Thoracic aorta (tissue), 2 donors: ENCODE measurements around the gene BTBD2. TPM values are rescaled to one million over a fixed set of nuclear protein-coding genes. Genes with fewer than 3 reads are reported as not detected.

Experiments
- ATAC-seq: fragments of 150-250 bp; one replicate; pipeline ENCODE4 v1.8.0; 2017; ENCODE audit warnings: low read depth; ENCODE audit not compliant: insufficient number of reproducible peaks, low FRiP score
- DNase-seq: peaks from one replicate; pipeline ENCODE4 v3.0.0-alpha.2; 2020; ENCODE audit warnings: low spot score
- H3K27ac ChIP-seq, 2 donors: fragments of 200-600 bp; sonication (generic); 1 replicate in 1 of 2; 2 replicates in 1 of 2; pipeline ENCODE4 v1.5.1; 2016; ENCODE audit warnings: mild to moderate bottlenecking in 2 of 2, moderate library complexity in 2 of 2
- H3K27me3 ChIP-seq: fragments of 200-600 bp; sonication (generic); replicated peaks from 2 replicates; pipeline ENCODE4 v1.6.0; 2016; ENCODE audit warnings: mild to moderate bottlenecking; ENCODE audit not compliant: insufficient read depth
- H3K36me3 ChIP-seq: fragments of 200-600 bp; sonication (generic); one replicate; pipeline ENCODE4 v1.5.1; 2016
- H3K4me1 ChIP-seq, 2 donors: fragments of 200-600 bp; sonication (generic); 1 replicate in 1 of 2; 2 replicates in 1 of 2; pipeline versions ENCODE4 v1.5.1 to v1.6.0; 2016; ENCODE audit warnings: low read depth in 2 of 2, mild to moderate bottlenecking in 1 of 2; ENCODE audit not compliant: control insufficient read depth in 1 of 2
- H3K4me3 ChIP-seq: fragments of 200-600 bp; sonication (generic); 2 replicates; pipeline ENCODE4 v1.5.1; 2016; ENCODE audit warnings: mild to moderate bottlenecking
- H3K9me3 ChIP-seq: fragments of 200-600 bp; sonication (generic); 2 replicates; pipeline ENCODE4 v1.5.1; 2016
- total RNA-seq, 2 donors: library from RNA; depleted of rRNA; stranded (reverse); fragments of >200 nt; gene quantifications; one replicate each; pipeline versions ENCODE4 v1.1.0 to v1.2.3, GENCODE V29; 2016
- TF ChIP-seq, protein P1 (sequence below): fragments of 200-600 bp; sonication (generic); IDR thresholded peaks from one replicate; pipeline ENCODE4 v1.5.1; 2019; ENCODE audit warnings: antibody characterized with exemption

BTBD2 gene
- total RNA-seq, 2 donors from 2014 or later = 43.2 to 107 TPM

GRCh38 chr19:2044709-2045500, 29.4 kb upstream of the BTBD2 start:
- Histone ChIP-seq H3K27me3 (no peaks in the 10 kb centered on the region), H3K36me3 (peaks cover 47% of the 10 kb centered on the region), H3K4me1 (peaks cover 46 to 88% of the 10 kb centered on the region in 2 donors), H3K9me3 (no peaks in the 10 kb centered on the region), H3K27ac (peak overlapping the region in 1 of 2 donors; percentile 14), H3K4me3 (no peak overlapping the region)
- TF ChIP-seq, protein P1, sequence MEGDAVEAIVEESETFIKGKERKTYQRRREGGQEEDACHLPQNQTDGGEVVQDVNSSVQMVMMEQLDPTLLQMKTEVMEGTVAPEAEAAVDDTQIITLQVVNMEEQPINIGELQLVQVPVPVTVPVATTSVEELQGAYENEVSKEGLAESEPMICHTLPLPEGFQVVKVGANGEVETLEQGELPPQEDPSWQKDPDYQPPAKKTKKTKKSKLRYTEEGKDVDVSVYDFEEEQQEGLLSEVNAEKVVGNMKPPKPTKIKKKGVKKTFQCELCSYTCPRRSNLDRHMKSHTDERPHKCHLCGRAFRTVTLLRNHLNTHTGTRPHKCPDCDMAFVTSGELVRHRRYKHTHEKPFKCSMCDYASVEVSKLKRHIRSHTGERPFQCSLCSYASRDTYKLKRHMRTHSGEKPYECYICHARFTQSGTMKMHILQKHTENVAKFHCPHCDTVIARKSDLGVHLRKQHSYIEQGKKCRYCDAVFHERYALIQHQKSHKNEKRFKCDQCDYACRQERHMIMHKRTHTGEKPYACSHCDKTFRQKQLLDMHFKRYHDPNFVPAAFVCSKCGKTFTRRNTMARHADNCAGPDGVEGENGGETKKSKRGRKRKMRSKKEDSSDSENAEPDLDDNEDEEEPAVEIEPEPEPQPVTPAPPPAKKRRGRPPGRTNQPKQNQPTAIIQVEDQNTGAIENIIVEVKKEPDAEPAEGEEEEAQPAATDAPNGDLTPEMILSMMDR = no peak
- no peak for ATAC-seq
- DNase-seq = no peak

- H3K4me1 ChIP-seq = peaks cover 42 to 82% of the 10 kb centered on the region in 2 donors
- H3K27ac ChIP-seq = no peak overlapping the region
- no peaks in the 10 kb centered on the region for H3K27me3 ChIP-seq
- TF ChIP-seq, protein P1 = no peak
- peaks cover 53% of the 10 kb centered on the region for H3K36me3 ChIP-seq
- H3K4me3 ChIP-seq = no peak overlapping the region
- ATAC-seq (no peak), DNase-seq (no peak)
- H3K9me3 ChIP-seq = no peaks in the 10 kb centered on the region
These were observed 28.6 kb upstream of the BTBD2 start for GRCh38 chr19:2043961-2044708.

DNA sequence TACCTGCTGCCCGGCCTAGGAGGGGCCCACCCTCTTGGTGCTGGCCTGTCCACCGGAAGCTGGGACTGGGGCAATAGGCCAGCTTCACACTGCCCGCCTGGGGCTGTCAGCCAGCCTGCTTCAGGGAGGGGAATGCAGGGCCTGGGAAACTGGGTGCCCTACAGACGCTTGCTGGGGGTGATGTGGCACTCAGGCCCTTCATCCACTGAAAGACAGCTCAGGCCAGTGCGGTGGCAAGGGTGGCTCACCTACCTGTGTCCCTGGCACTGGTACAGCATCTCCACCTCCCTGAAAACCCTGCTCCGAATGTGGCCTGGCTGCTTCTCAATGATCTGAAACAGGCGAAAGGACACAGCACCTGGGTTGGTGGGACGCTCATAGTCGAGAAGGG, 27.7 kb upstream of the BTBD2 start:
- Histone ChIP-seq H3K9me3 (no peaks in the 10 kb centered on the region), H3K36me3 (peaks cover 62% of the 10 kb centered on the region), H3K4me3 (no peak overlapping the region), H3K27ac (peak overlapping the region; percentile 76 to 92), H3K27me3 (no peaks in the 10 kb centered on the region), H3K4me1 (peaks cover 33 to 73% of the 10 kb centered on the region in 2 donors)
- ATAC-seq (no peak), DNase-seq (no peak)
- TF ChIP-seq, protein P1 = no peak

DNA sequence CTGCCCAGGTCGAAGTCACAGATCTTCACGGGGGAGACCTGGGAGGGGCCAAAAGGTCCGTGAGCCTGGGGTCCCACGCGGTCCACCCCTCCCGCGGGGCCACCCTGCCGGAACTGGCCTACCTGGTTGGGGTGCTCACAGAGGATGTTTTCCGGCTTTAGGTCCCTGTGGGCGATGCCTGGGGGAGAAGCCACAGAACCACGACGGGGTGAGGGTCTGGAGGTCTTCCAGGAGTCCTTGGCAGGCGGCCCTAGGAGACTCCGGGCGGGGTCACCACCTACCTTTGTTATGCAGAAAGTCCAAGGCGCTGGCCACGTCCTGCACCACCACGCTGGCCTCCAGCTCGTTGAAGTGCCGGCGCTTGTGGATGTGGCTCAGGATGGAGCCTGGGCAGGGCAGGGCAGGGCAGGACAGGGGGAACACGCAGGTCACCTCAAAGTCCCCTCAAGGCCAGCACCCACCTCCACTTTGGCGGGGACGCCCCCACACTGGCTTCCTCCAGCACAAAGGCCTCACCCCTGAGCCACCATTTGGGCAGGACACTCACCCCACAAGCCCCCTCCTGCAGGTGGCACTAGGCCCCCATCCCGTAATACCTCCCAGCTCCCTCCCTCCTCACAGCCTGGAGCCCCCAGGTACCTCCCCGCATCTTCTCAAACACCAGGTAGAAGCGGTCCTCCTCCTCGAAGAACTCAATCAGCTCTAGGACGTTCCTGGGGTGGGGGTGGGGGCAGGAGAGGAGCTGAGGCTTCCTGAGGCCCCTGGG, 27.2 kb upstream of the BTBD2 start:
- Histone ChIP-seq H3K27ac (peak overlapping the region; percentile 76 to 92), H3K9me3 (no peaks in the 10 kb centered on the region), H3K4me1 (peaks cover 27 to 68% of the 10 kb centered on the region in 2 donors), H3K36me3 (peaks cover 64% of the 10 kb centered on the region), H3K27me3 (no peaks in the 10 kb centered on the region), H3K4me3 (peak overlapping the region; percentile 71)
- TF ChIP-seq, protein P1 = no peak
- no peak for DNase-seq
- no peak for ATAC-seq
